PFSK-1 (cell line): ENCODE measurements around the gene VIPAS39.

Experiments used
- FOXP2 ChIP-seq: optimal IDR thresholded peaks from 2 replicates; pipeline ENCODE3; 2011; ENCODE audit warnings: borderline replicate concordance, control low read depth, inconsistent platforms; ENCODE audit not compliant: insufficient read depth; ENCODE audit errors: extremely low read length, extremely low read depth
- POLR2AphosphoS5 ChIP-seq: IDR thresholded peaks from 2 replicates; pipeline ENCODE4 v1.6.1; 2012; ENCODE audit warnings: low read depth, mild to moderate bottlenecking, control low read depth, low read length, moderate library complexity
- SIN3A ChIP-seq: IDR thresholded peaks from 2 replicates; pipeline ENCODE4 v1.6.1; 2012; ENCODE audit warnings: mild to moderate bottlenecking, low read length, moderate library complexity, borderline replicate concordance; ENCODE audit not compliant: insufficient read depth
- TAF1 ChIP-seq: IDR thresholded peaks from 2 replicates; pipeline ENCODE4 v1.6.1; 2012; ENCODE audit warnings: low read length, control low read depth, borderline replicate concordance; ENCODE audit not compliant: insufficient read depth
- TF ChIP-seq, protein P1 (sequence below), 2 experiments: IDR thresholded peaks; 2 replicates each; pipeline versions ENCODE4 v1.6.1 to v1.8.0; 2011 to 2012; ENCODE audit warnings: low read depth in 2 of 2, low read length in 2 of 2, control low read depth in 1 of 2, inconsistent platforms in 1 of 2, mild to moderate bottlenecking in 1 of 2, moderate library complexity in 1 of 2; ENCODE audit not compliant: insufficient read depth in 1 of 2

VIPAS39 gene

DNA sequence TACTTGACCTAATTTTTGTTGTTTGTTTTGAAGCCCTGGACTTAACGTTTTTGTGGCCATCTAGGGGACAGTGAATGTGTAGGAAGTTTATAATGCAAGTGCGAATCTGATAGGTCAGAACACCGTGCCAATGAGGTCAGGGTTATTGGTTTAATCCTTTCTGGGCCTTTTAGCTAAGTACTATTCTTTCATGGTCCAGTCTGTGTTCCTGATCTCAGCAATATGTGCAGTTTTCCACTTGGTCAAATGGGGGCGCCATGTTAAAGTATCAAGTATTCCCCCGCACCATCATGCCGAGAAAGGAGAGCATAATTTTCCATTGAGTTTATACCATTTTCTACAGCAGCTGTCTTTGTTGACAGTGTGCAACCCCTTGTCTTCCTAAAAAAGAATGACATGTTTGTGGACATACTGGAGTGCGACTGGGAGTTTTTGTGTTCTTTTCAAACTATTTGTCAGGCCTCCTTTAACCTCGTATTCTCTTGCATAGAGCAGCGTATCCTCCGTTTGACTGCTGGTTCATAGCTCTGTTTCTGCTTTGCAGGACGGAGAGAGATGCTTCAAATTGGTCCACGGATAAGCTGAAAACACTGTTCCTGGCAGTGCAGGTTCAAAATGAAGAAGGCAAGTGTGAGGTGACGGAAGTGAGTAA, 1.8 kb upstream of the VIPAS39 start:
- TF ChIP-seq, protein P1, sequence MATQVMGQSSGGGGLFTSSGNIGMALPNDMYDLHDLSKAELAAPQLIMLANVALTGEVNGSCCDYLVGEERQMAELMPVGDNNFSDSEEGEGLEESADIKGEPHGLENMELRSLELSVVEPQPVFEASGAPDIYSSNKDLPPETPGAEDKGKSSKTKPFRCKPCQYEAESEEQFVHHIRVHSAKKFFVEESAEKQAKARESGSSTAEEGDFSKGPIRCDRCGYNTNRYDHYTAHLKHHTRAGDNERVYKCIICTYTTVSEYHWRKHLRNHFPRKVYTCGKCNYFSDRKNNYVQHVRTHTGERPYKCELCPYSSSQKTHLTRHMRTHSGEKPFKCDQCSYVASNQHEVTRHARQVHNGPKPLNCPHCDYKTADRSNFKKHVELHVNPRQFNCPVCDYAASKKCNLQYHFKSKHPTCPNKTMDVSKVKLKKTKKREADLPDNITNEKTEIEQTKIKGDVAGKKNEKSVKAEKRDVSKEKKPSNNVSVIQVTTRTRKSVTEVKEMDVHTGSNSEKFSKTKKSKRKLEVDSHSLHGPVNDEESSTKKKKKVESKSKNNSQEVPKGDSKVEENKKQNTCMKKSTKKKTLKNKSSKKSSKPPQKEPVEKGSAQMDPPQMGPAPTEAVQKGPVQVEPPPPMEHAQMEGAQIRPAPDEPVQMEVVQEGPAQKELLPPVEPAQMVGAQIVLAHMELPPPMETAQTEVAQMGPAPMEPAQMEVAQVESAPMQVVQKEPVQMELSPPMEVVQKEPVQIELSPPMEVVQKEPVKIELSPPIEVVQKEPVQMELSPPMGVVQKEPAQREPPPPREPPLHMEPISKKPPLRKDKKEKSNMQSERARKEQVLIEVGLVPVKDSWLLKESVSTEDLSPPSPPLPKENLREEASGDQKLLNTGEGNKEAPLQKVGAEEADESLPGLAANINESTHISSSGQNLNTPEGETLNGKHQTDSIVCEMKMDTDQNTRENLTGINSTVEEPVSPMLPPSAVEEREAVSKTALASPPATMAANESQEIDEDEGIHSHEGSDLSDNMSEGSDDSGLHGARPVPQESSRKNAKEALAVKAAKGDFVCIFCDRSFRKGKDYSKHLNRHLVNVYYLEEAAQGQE (IDR thresholded peaks at IDR 0.05; ENCODE audit: insufficient read depth in 1 of 2, low read depth in 2 of 2, low read length in 2 of 2), result no peak
- TF ChIP-seq SIN3A (no peak), POLR2AphosphoS5 (no peak), TAF1 (no peak), FOXP2 (no peak)

DNA sequence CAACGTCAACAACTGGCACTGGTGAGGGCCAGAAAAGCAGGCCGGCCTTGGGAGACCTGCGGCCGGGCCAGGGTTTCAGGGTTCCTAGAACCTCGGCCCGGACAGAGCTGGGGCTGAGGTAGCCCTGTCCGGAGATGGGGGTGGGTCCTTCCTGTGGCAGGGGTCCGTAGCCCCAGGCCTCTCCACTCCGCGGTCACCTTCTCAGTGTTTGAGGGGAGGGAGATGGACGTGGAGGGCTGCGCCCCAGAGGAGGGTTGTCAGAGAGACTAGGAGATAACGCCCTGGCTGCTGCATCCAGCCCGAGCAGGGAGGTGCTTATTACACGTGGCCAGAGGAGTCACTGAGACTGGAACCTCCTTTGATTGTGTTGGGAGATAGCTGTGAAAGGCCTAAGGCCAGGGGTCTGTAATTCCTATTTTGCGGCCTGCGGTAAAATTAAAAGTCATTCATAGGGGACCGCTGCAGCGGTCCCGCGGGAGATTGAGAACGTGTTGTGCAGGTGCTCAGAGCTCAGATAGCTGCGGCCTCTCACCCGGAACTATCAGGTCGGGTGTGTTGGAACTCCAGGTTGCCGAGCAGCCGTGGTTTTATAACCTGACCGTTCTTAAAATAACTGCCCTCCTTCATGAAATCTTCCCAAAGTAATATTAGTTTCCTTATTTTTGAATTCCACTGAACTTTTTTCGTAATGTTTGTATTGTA, 999 bp upstream of the VIPAS39 start:
- TF ChIP-seq POLR2AphosphoS5 (no peak), SIN3A (no peak), TAF1 (no peak), FOXP2 (no peak)
- TF ChIP-seq, protein P1 (IDR thresholded peaks at IDR 0.05; ENCODE audit: insufficient read depth in 1 of 2, low read depth in 2 of 2, low read length in 2 of 2), result no peak

DNA sequence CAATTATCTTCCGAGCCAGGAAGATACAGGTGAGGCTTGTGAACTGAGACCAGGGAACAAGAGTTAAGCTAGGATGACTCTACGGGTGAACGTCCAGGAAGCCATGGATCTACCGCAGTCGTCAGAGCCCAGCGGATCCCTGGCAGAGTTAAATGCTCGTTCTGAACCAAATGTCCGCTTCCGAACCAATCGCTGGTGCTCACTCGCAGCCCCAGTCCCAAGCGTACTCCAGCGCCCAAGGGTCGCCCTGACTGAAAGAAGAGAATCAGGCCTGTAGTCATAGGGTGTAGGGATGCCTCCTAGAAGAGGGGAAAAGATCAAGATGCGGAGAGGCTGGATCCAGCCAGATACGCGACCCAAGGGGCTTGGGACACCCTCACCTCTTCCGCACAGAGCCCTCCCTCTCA, 283 bp downstream of the VIPAS39 start:
- TF ChIP-seq SIN3A (no peak), POLR2AphosphoS5 (no peak), TAF1 (no peak), FOXP2 (no peak)
- TF ChIP-seq, protein P1 (IDR thresholded peaks at IDR 0.05; ENCODE audit: insufficient read depth in 1 of 2, low read depth in 2 of 2, low read length in 2 of 2), result no peak

DNA sequence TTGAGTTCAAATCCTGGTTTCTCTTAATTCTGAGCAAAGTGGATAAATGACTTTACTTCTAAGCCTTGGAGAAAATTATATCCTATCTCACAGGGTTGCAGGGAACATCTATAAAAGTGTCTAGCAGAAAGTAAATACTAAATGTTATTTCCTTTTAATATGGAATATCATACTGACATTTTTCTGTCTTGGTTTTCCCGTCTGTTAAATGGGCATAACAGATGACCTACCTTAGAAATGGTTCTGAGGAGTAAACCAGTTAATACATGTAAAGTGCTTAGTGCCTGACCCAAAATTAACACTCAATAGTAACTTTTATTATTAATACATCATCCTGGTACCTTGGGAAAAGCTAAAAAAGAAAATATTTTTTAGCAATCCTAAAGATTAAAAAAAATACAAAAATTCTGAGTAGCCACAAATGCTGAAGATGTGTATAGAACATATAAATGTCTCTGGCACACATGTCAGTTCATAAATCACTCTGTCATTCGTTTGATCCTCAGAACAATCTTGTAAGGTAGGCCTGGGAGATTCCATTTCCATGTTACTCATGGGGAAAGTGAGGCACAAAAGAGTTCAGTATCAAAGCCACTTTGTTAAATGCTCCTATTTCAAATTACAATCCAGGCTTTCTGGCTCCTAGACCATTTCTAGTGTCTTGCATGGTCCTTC, 1.3 kb downstream of the VIPAS39 start:
- TF ChIP-seq SIN3A (no peak), POLR2AphosphoS5 (no peak), TAF1 (no peak), FOXP2 (no peak)
- TF ChIP-seq, protein P1 (IDR thresholded peaks at IDR 0.05; ENCODE audit: insufficient read depth in 1 of 2, low read depth in 2 of 2, low read length in 2 of 2), result no peak
